CD4-positive, alpha-beta T cell (primary cell): ENCODE results near the gene SLC24A4. TPM values are rescaled to one million over a fixed set of nuclear protein-coding genes. Genes with fewer than 3 reads are reported as not detected.

Source experiments
- ATAC-seq: fragments of 200-7000 bp; cut with Tn5 transposase; one replicate; pipeline ENCODE4 v1.10.0; 2022; ENCODE audit warnings: mild to moderate bottlenecking; ENCODE audit not compliant: poor library complexity
- CTCF ChIA-PET: fragments of 350-600 bp; sonication (Branson Sonifier 250); formaldehyde crosslinking; loops from one replicate; lab custom pipeline; 2021; ENCODE audit warnings: antibody characterized with exemption, inconsistent platforms; lab: Charles Lee
- POLR2A ChIA-PET: fragments of 350-600 bp; sonication (Branson Sonifier 250); formaldehyde crosslinking; loops from one replicate; lab custom pipeline; 2021; ENCODE audit warnings: antibody characterized with exemption, inconsistent platforms; lab: Charles Lee
- DNase-seq, 14 experiments: peaks; one replicate each; pipeline ENCODE4 v3.0.0-alpha.2; 2013 to 2020; ENCODE audit warnings: mixed read lengths in 2 of 14
- H3K27ac ChIP-seq, 2 donors: one replicate each; pipeline versions ENCODE4 v1.5.1 to v1.7.0; 2013; ENCODE audit warnings: low read length in 2 of 2, low read depth in 1 of 2, mild to moderate bottlenecking in 1 of 2
- H3K27me3 ChIP-seq, 2 experiments: 1 replicate in 1 of 2; 2 replicates in 1 of 2; pipeline versions ENCODE4 v1.6.1 to v1.7.0; 2013; ENCODE audit warnings: low read length in 2 of 2, control low read depth in 1 of 2, mild to moderate bottlenecking in 1 of 2, moderate library complexity in 1 of 2; ENCODE audit not compliant: insufficient read depth in 2 of 2, control insufficient read depth in 1 of 2
- H3K36me3 ChIP-seq: one replicate; pipeline ENCODE4 v1.6.1; 2013; ENCODE audit warnings: low read length, control low read depth; ENCODE audit not compliant: insufficient read depth
- H3K4me1 ChIP-seq: one replicate; pipeline ENCODE4 v1.6.1; 2013; ENCODE audit warnings: low read length, control low read depth; ENCODE audit not compliant: insufficient read depth
- H3K4me3 ChIP-seq: one replicate; pipeline ENCODE4 v1.5.1; 2013; ENCODE audit warnings: mild to moderate bottlenecking, low read length, moderate library complexity
- H3K9me3 ChIP-seq, 2 experiments: 1 replicate in 1 of 2; 2 replicates in 1 of 2; pipeline versions ENCODE4 v1.6.1 to v1.7.0; 2013; ENCODE audit warnings: low read length in 2 of 2, mild to moderate bottlenecking in 2 of 2, control low read depth in 1 of 2, moderate library complexity in 1 of 2; ENCODE audit not compliant: control insufficient read depth in 1 of 2, insufficient read depth in 1 of 2
- H3K27ac Mint-ChIP-seq: one replicate; pipeline ENCODE4 v1.8.0; 2020; ENCODE audit warnings: mixed read lengths
- H3K27me3 Mint-ChIP-seq: one replicate; pipeline ENCODE4 v1.8.0; 2021; ENCODE audit warnings: mixed read lengths
- H3K36me3 Mint-ChIP-seq: one replicate; pipeline ENCODE4 v1.8.0; 2021; ENCODE audit warnings: low read depth, mixed read lengths
- H3K4me1 Mint-ChIP-seq: one replicate; pipeline ENCODE4 v1.8.0; 2021; ENCODE audit warnings: low read depth, mixed read lengths
- H3K4me3 Mint-ChIP-seq: one replicate; pipeline ENCODE4 v1.8.0; 2020; ENCODE audit warnings: mild to moderate bottlenecking, mixed read lengths
- H3K9me3 Mint-ChIP-seq: one replicate; pipeline ENCODE4 v1.8.0; 2020; ENCODE audit warnings: mixed read lengths
- CTCF ChIP-seq: fragments of 200-600 bp; IDR thresholded peaks from one replicate; pipeline ENCODE4 v1.8.0; 2022; ENCODE audit warnings: antibody characterized with exemption, mild to moderate bottlenecking
- intact Hi-C, 2 experiments: fragments of 100-400 bp; cut with DNase I in 1 of 2; cut with micrococcal nuclease in 1 of 2; formaldehyde crosslinking; loops; one replicate each; pipeline versions ENCODE4 v1.15.1 to v1.9.0; 2023 to 2025; cut with DNase I, micrococcal nuclease
- polyA plus RNA-seq, 2 donors: library from polyadenylated mRNA; unstranded; fragments of 120-200 nt; gene quantifications; one replicate each; pipeline ENCODE4 v1.2.1, GENCODE V29; 2013
- total RNA-seq, 174 experiments: library from RNA in 2 of 174; stranded (reverse) in 2 of 174; gene quantifications; one replicate each; pipeline ENCODE4 v1.2.3 and lab custom pipeline; 2021 to 2026

SLC24A4 gene
- under 1 TPM; 0.11 to 0.19 TPM for total RNA-seq
- 1.3 TPM for polyA plus RNA-seq (2013, experiment 1 of 2)
- 1.5 TPM for polyA plus RNA-seq (2013, experiment 2 of 2)
- 0 to 4.0 (median 0.10) reads per million in 172 experiments for total RNA-seq (lab: John Stamatoyannopoulos, UW)

- ChIA-PET POLR2A (no interaction called here), CTCF (no interaction called here)
- Histone ChIP-seq H3K27me3 (peaks cover 33 to 42% of the 10 kb centered on the region in 2 experiments), H3K4me1 (peaks cover 7% of the 10 kb centered on the region), H3K27ac (no peak within 1 kb of the TSS), H3K36me3 (no peaks in the 10 kb centered on the region), H3K9me3 (no peaks in the 10 kb centered on the region), H3K4me3 (peak within 1 kb of the TSS; percentile 5)
- H3K4me3 Mint-ChIP-seq, result peak within 1 kb of the TSS; percentile 72
- intact Hi-C loops, result loop anchor here in 1 of 2 experiments (10.0 kb wide), 1 partner anchor 282 kb away; no protein-coding TSS in a partner anchor
- TF ChIP-seq CTCF, result no peak
- DNase-seq (peak in 1 of 14 experiments; percentile 14), ATAC-seq (no peak)
- H3K9me3 Mint-ChIP-seq, result no peaks in the 10 kb centered on the region
- H3K4me1 Mint-ChIP-seq, result no peaks in the 10 kb centered on the region
- H3K36me3 Mint-ChIP-seq, result no peaks in the 10 kb centered on the region
- H3K27ac Mint-ChIP-seq, result no peak within 1 kb of the TSS
- H3K27me3 Mint-ChIP-seq, result peaks cover 74% of the 10 kb centered on the region
These were observed at the start of gene SLC24A4 for GRCh38 chr14:92323011-92323915. Gene SLC24A4, plus strand, starts transcription at chr14:92323165. Its CDS starts 666 bp downstream, at chr14:92323831.

- no peak for ATAC-seq
- no peak overlapping the region for H3K4me3 Mint-ChIP-seq
- no peaks in the 10 kb centered on the region for H3K9me3 Mint-ChIP-seq
- Histone ChIP-seq H3K4me3 (no peak overlapping the region), H3K36me3 (no peaks in the 10 kb centered on the region), H3K4me1 (no peaks in the 10 kb centered on the region), H3K27me3 (no peaks in the 10 kb centered on the region), H3K27ac (no peak overlapping the region), H3K9me3 (no peaks in the 10 kb centered on the region)
- no peaks in the 10 kb centered on the region for H3K4me1 Mint-ChIP-seq
- no peak for DNase-seq
- no peak overlapping the region for H3K27ac Mint-ChIP-seq
- H3K36me3 Mint-ChIP-seq, result no peaks in the 10 kb centered on the region
- H3K27me3 Mint-ChIP-seq, result peaks cover 8% of the 10 kb centered on the region
- TF ChIP-seq CTCF, result no peak
- ChIA-PET CTCF (no interaction called here), POLR2A (no interaction called here)
- intact Hi-C loops, result no loop called here
These were observed 49.8 kb upstream of the SLC24A4 start for GRCh38 chr14:92273166-92273565.

GRCh38 chr14:92274055-92274454 lies 48.9 kb upstream of the SLC24A4 start:
- ChIA-PET CTCF (no interaction called here), POLR2A (no interaction called here)
- Mint-ChIP-seq H3K27ac (no peak overlapping the region), H3K9me3 (no peaks in the 10 kb centered on the region), H3K27me3 (peaks cover 8% of the 10 kb centered on the region), H3K36me3 (no peaks in the 10 kb centered on the region), H3K4me1 (no peaks in the 10 kb centered on the region), H3K4me3 (no peak overlapping the region)
- Histone ChIP-seq H3K9me3 (no peaks in the 10 kb centered on the region), H3K4me3 (no peak overlapping the region), H3K4me1 (no peaks in the 10 kb centered on the region), H3K36me3 (no peaks in the 10 kb centered on the region), H3K27me3 (no peaks in the 10 kb centered on the region), H3K27ac (no peak overlapping the region)
- no peak for ATAC-seq
- DNase-seq, result no peak
- intact Hi-C loops, result no loop called here
- TF ChIP-seq CTCF, result no peak
